ENCODE data around the gene GALNT18. TPM values are rescaled to one million over a fixed set of nuclear protein-coding genes. Genes with fewer than 3 reads are reported as not detected.

GALNT18 gene
- total RNA-seq, 1 experiment from 2014 or later: 1.7 TPM

GRCh38 chr11:11313902-11314692, 307.7 kb downstream of the GALNT18 start:
- Histone ChIP-seq H3K14ac (ENCODE audit: insufficient read depth, low read length) (no peak overlapping the region; the same call in 1 of the 2 replicates), H3K4ac (ENCODE audit: low read depth, low read length) (no peak overlapping the region), H2BK12ac (ENCODE audit: insufficient read length, low read depth, low read length) (no peak overlapping the region), H4K20me1 (ENCODE audit: control insufficient read depth, insufficient read depth, insufficient read length) (no peaks in the 10 kb centered on the region), H3K56ac (ENCODE audit: insufficient read length, low read depth, low read length) (no peak overlapping the region), H2BK15ac (ENCODE audit: low read depth, low read length) (no peak overlapping the region), H3K23me2 (ENCODE audit: insufficient read length, low read depth, low read length, poor library complexity, severe bottlenecking) (no peaks in the 10 kb centered on the region), H2AK5ac (ENCODE audit: insufficient read length, low read length) (no peak overlapping the region), H3K23ac (ENCODE audit: insufficient read length, low read depth, low read length) (no peak overlapping the region), H3K4me1 (ENCODE audit: insufficient read depth, low read length) (no peaks in the 10 kb centered on the region), H3K9ac (ENCODE audit: extremely low read depth, insufficient read length, low read length) (no peak overlapping the region), H4K5ac (ENCODE audit: insufficient read length, low read depth, low read length) (no peak overlapping the region), H4K8ac (replicated peaks; ENCODE audit: insufficient read length, low read depth, low read length) (no peak overlapping the region), H2BK20ac (ENCODE audit: low read depth, low read length, poor library complexity, severe bottlenecking) (no peak overlapping the region), H4K91ac (ENCODE audit: insufficient read length, low read depth, low read length) (no peak overlapping the region), H3K27ac (ENCODE audit: insufficient read length, low read depth, low read length) (no peak overlapping the region), H3T11ph (ENCODE audit: low read length) (no peak overlapping the region), H2BK120ac (ENCODE audit: low read depth, low read length, poor library complexity, severe bottlenecking) (no peak overlapping the region), H3K79me2 (ENCODE audit: insufficient read depth, low read length) (no peaks in the 10 kb centered on the region), H2BK5ac (ENCODE audit: insufficient read length, low read length) (no peak overlapping the region), H3K27me3 (ENCODE audit: insufficient read depth, low read length) (no peaks in the 10 kb centered on the region), H3K9me3 (ENCODE audit: control insufficient read depth, low read depth, low read length) (no peaks in the 10 kb centered on the region), H3K18ac (ENCODE audit: insufficient read length, low read depth, low read length) (no peak overlapping the region), H2AFZ (ENCODE audit: low read length) (no peak overlapping the region), H3K79me1 (ENCODE audit: insufficient read depth, low read depth, low read length, poor library complexity, severe bottlenecking) (no peaks in the 10 kb centered on the region), H3K4me2 (ENCODE audit: insufficient read depth, insufficient read length, low read length) (no peak overlapping the region)
- no peak overlapping the region for H3K4me3 Mint-ChIP-seq
- peaks cover 4 to 8% of the 10 kb centered on the region in 2 experiments; a peak in 3 of 4 replicates for H3K4me1 Mint-ChIP-seq
- WGBS (ENCODE audit: extremely low coverage, insufficient read length, low lambda C conversion rate): no CpG with 5 or more reads among the region's 6 CpGs
- H3K9me3 Mint-ChIP-seq: no peaks in the 10 kb centered on the region
- no peak for TF ChIP-seq CTCF (conservative IDR thresholded peaks at IDR 0.05)
- no peak overlapping the region for H3K27ac Mint-ChIP-seq
- H3K36me3 Mint-ChIP-seq (ENCODE audit: insufficient read depth in 1 of 3, low read depth in 3 of 3): no peaks in the 10 kb centered on the region
- H3K27me3 Mint-ChIP-seq (ENCODE audit: low read depth): peaks cover 4% of the 10 kb centered on the region
- DNase-seq: no peak
